IPS-NIHi11 (cell line): Measurements from ENCODE around the gene RNU6-7.

Source experiments
- DNase-seq: peaks from one replicate; pipeline ENCODE4 v3.0.0; 2012; ENCODE audit warnings: mixed read lengths, low spot score

RNU6-7 gene

GRCh38 chr14:32205554-32205953 lies 3.7 kb downstream of the RNU6-7 start:
- DNase-seq, result no peak

- DNase-seq, result no peak
Observed at GRCh38 chr14:32205984-32206383, 4.1 kb downstream of the RNU6-7 start.

- no peak for DNase-seq
Observed at GRCh38 chr14:32206552-32206951, 4.7 kb downstream of the RNU6-7 start.

- no peak for DNase-seq
Observed at GRCh38 chr14:32208490-32208889, 6.6 kb downstream of the RNU6-7 start.

- DNase-seq, result no peak
Observed at GRCh38 chr14:32209471-32209870, 7.6 kb downstream of the RNU6-7 start.

GRCh38 chr14:32211068-32211404 lies 9.2 kb downstream of the RNU6-7 start:
- no peak for DNase-seq

- DNase-seq, result no peak
Observed at GRCh38 chr14:32212833-32213232, 11.0 kb downstream of the RNU6-7 start.

- DNase-seq, result no peak
Observed at GRCh38 chr14:32217301-32217700, 15.5 kb downstream of the RNU6-7 start.

GRCh38 chr14:32224737-32225377 lies 23.0 kb downstream of the RNU6-7 start:
- DNase-seq, result peak; percentile 19

GRCh38 chr14:32225378-32225920 lies 23.6 kb downstream of the RNU6-7 start:
- DNase-seq, result no peak

GRCh38 chr14:32226056-32226455 lies 24.2 kb downstream of the RNU6-7 start:
- no peak for DNase-seq

- DNase-seq, result no peak
Observed at GRCh38 chr14:32230181-32230580, 28.3 kb downstream of the RNU6-7 start.

- no peak for DNase-seq
Observed at GRCh38 chr14:32230695-32231280, 28.9 kb downstream of the RNU6-7 start.

- no peak for DNase-seq
Observed at GRCh38 chr14:32232481-32232880, 30.6 kb downstream of the RNU6-7 start.

- no peak for DNase-seq
Observed at GRCh38 chr14:32233260-32233659, 31.4 kb downstream of the RNU6-7 start.

- DNase-seq, result no peak
Observed at GRCh38 chr14:32244404-32244803, 42.6 kb downstream of the RNU6-7 start.

- DNase-seq, result no peak
Observed at GRCh38 chr14:32246751-32247150, 44.9 kb downstream of the RNU6-7 start.

GRCh38 chr14:32249371-32249770 lies 47.5 kb downstream of the RNU6-7 start:
- DNase-seq, result no peak

- DNase-seq, result no peak
Observed at GRCh38 chr14:32249780-32250179, 47.9 kb downstream of the RNU6-7 start.

GRCh38 chr14:32250681-32251080 lies 48.8 kb downstream of the RNU6-7 start:
- no peak for DNase-seq

GRCh38 chr14:32251530-32251929 lies 49.7 kb downstream of the RNU6-7 start:
- DNase-seq, result no peak
